HL-60/S4 (cell line): ENCODE results near the gene MYDGF.

Experiments used
- in situ Hi-C: fragments of 300-500 bp; cut with MboI; formaldehyde crosslinking; loops from 2 replicates; pipeline ENCODE4 v1.14.3; 2022; ENCODE audit warnings: low sequenced_read_pairs

MYDGF gene

GRCh38 chr19:4678881-4679790 is 9.0 kb upstream of the MYDGF start:
- in situ Hi-C loops, result no loop called here

- in situ Hi-C loops, result no loop called here
Measured at GRCh38 chr19:4676955-4677731, 7.0 kb upstream of the MYDGF start.

GRCh38 chr19:4675346-4675745 is 5.2 kb upstream of the MYDGF start:
- in situ Hi-C loops, result no loop called here

- in situ Hi-C loops, result no loop called here
Measured at GRCh38 chr19:4673726-4674125, 3.6 kb upstream of the MYDGF start.

GRCh38 chr19:4673216-4673615 is 3.1 kb upstream of the MYDGF start:
- in situ Hi-C loops, result no loop called here

- in situ Hi-C loops, result no loop called here
Measured at GRCh38 chr19:4671185-4671851, 1.2 kb upstream of the MYDGF start.

- in situ Hi-C loops, result no loop called here
Measured at GRCh38 chr19:4664642-4665041, 5.5 kb downstream of the MYDGF start.

- in situ Hi-C loops, result no loop called here
Measured at GRCh38 chr19:4662812-4663211, 7.3 kb downstream of the MYDGF start.

GRCh38 chr19:4662020-4662695 is 8.0 kb downstream of the MYDGF start:
- in situ Hi-C loops, result no loop called here

GRCh38 chr19:4660993-4661392 is 9.1 kb downstream of the MYDGF start:
- in situ Hi-C loops, result no loop called here

GRCh38 chr19:4660181-4660791 is 9.9 kb downstream of the MYDGF start:
- in situ Hi-C loops, result no loop called here

- in situ Hi-C loops, result no loop called here
Measured at GRCh38 chr19:4657835-4658234, 12.3 kb downstream of the MYDGF start.

GRCh38 chr19:4657262-4657661 is 12.9 kb downstream of the MYDGF start:
- in situ Hi-C loops, result no loop called here

GRCh38 chr19:4656102-4656501 is 14.0 kb downstream of the MYDGF start:
- in situ Hi-C loops, result no loop called here

- in situ Hi-C loops, result no loop called here
Measured at GRCh38 chr19:4654437-4655361, 15.4 kb downstream of the MYDGF start.

GRCh38 chr19:4653793-4654436 is 16.2 kb downstream of the MYDGF start:
- in situ Hi-C loops, result no loop called here

- in situ Hi-C loops, result no loop called here
Measured at GRCh38 chr19:4652075-4652474, 18.1 kb downstream of the MYDGF start.

- in situ Hi-C loops, result no loop called here
Measured at GRCh38 chr19:4650159-4650558, 20.0 kb downstream of the MYDGF start.
